ENCODE results near the gene ATP1A3.

ATP1A3 gene

GRCh38 chr19:41928754-41929535 is 65.1 kb downstream of the ATP1A3 start:
- DNase-seq (ENCODE audit: low read depth), result no peak

- DNase-seq (ENCODE audit: low read depth), result no peak
These were observed 65.8 kb downstream of the ATP1A3 start, which contains the start of gene ERFL for GRCh38 chr19:41928221-41928683. Gene ERFL (minus strand): TSS chr19:41928449. CDS start chr19:41912919, 15,530 bp downstream.

GRCh38 chr19:41927497-41928192 is 66.4 kb downstream of the ATP1A3 start:
- DNase-seq (ENCODE audit: low read depth), result no peak

- DNase-seq (ENCODE audit: low read depth), result no peak
These were observed 67.1 kb downstream of the ATP1A3 start for GRCh38 chr19:41926763-41927496.

GRCh38 chr19:41926028-41926762 is 67.8 kb downstream of the ATP1A3 start:
- DNase-seq (ENCODE audit: low read depth), result no peak

GRCh38 chr19:41925208-41926003 is 68.6 kb downstream of the ATP1A3 start:
- no peak for DNase-seq (ENCODE audit: low read depth)

GRCh38 chr19:41924151-41925145 is 69.6 kb downstream of the ATP1A3 start:
- DNase-seq (ENCODE audit: low read depth), result no peak

GRCh38 chr19:41923045-41923788 is 70.8 kb downstream of the ATP1A3 start:
- no peak for DNase-seq (ENCODE audit: low read depth)

GRCh38 chr19:41922585-41922984 is 71.4 kb downstream of the ATP1A3 start:
- no peak for DNase-seq (ENCODE audit: low read depth)

GRCh38 chr19:41921577-41922576 is 72.2 kb downstream of the ATP1A3 start:
- no peak for DNase-seq (ENCODE audit: low read depth)

- no peak for DNase-seq (ENCODE audit: low read depth)
These were observed 73.0 kb downstream of the ATP1A3 start for GRCh38 chr19:41920882-41921576.

- DNase-seq (ENCODE audit: low read depth), result no peak
These were observed 73.9 kb downstream of the ATP1A3 start for GRCh38 chr19:41919948-41920712.

GRCh38 chr19:41918653-41919244 is 75.3 kb downstream of the ATP1A3 start:
- DNase-seq (ENCODE audit: low read depth), result no peak

- DNase-seq (ENCODE audit: low read depth), result no peak
These were observed 75.9 kb downstream of the ATP1A3 start for GRCh38 chr19:41918095-41918494.

GRCh38 chr19:41917676-41918075 is 76.4 kb downstream of the ATP1A3 start:
- no peak for DNase-seq (ENCODE audit: low read depth)
